GM19240 (cell line): ENCODE data around the gene CNST.
"Not testable (repeated sequence)": the region's sequence is repeated elsewhere in the genome, so short reads cannot be mapped to it uniquely, and the experiment has no call there.

ENCODE experiments used
- DNase-seq: peaks from one replicate; pipeline ENCODE4 v3.0.0; 2011; ENCODE audit warnings: low spot score; ENCODE audit not compliant: insufficient read length

Gene CNST

DNA sequence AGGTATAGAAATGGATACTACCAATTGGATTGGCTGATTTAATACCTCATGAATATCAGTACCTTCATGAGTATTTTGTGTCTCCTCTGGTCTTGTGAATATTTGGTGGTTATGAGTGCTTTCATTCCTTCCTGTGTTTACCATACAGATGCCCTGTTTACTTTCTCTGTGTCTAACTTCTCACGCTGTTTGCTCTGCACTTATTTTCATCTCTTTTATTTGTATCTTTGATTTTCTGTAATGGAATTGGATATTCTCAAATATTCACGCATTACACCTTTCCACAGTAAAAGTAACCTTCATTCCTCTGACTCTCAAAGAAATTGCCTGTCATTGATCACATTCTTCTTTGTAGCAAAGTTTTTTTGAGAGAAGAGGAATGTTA is 16.8 kb downstream of the CNST start:
- DNase-seq, result no peak

DNA sequence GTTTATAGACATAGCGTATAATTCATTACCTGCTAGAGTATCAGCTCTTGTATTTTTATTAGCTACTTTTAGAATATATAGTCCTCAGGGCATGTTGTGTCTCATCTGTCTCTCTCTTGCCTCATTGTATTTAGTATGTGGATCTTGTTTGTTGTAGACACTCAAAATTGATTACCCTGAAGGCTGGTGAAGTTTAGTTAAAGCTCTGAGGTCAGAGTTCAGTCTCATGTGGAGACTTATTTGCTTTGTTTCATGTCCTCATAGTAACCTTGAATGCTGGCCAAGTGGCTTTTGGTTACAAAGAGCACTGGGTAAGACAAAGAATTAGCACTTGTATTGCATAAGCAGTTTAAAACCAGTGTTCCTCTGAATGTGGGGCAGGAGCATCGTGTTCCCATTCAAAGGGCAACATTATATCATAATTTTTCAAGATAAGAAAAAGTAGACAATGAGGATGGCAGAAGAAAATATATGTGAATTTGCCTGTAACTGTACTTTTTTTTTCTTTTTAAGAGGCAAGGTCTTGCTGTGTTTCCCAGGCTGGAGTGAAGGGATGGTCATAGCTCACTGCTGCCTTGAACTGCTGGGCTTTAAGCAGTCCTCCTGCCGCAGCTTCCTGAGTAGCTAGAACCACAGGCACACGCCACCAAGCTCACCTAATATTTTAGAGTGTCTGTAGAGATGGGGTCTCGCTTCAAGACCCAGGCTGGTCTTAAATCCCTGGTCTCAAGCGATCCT is 17.4 kb downstream of the CNST start:
- no peak for DNase-seq

GRCh38 chr1:246587032-246587431 is 20.8 kb downstream of the CNST start:
- DNase-seq, result no peak

GRCh38 chr1:246587606-246588005 is 21.4 kb downstream of the CNST start:
- DNase-seq, result no peak

GRCh38 chr1:246588159-246588721 is 22.0 kb downstream of the CNST start:
- DNase-seq, result no peak

DNA sequence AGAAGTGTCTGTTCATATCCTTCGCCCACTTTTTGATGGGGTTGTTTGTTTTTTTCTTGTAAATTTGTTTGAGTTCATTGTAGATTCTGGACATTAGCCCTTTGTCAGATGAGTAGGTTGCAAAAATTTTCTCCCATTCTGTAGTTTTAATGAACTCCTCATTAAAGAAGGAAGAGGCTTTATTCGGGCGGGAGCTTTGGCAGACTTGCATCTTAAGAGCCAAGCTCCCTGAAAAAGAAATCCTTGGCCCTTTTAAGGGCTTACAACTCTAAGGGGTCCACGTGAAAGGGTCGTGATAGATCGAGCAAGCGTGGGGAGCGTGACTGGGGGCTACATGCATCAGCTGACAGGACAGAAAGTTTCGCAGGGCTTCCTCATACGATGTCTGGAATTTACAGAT is 23.7 kb downstream of the CNST start:
- DNase-seq, result not testable (repeated sequence)

- DNase-seq, result no peak
Observed at GRCh38 chr1:246591047-246591446, 24.8 kb downstream of the CNST start.

GRCh38 chr1:246591504-246591903 is 25.2 kb downstream of the CNST start:
- peak; percentile 47 for DNase-seq

DNA sequence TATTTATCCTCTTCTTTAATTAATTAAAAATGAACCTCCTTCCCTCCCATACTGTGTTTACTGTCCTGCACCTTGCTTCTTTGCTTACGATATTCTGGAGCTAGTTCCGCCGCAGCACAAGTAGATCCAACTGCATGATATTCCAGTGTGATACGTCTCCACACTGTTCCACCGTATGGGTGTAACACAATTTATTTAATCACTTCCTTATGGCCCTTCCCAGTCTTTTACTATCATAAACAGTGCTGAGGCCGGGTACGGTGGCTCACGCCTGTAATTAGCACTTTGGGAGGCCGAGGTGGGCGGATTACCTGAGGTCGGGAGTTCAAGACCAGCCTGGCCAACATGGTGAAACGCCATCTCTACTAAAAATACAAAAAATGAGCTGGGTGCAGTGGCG is 25.7 kb downstream of the CNST start:
- DNase-seq, result no peak

- DNase-seq, result no peak
Observed at GRCh38 chr1:246592695-246593094, 26.4 kb downstream of the CNST start.

DNA sequence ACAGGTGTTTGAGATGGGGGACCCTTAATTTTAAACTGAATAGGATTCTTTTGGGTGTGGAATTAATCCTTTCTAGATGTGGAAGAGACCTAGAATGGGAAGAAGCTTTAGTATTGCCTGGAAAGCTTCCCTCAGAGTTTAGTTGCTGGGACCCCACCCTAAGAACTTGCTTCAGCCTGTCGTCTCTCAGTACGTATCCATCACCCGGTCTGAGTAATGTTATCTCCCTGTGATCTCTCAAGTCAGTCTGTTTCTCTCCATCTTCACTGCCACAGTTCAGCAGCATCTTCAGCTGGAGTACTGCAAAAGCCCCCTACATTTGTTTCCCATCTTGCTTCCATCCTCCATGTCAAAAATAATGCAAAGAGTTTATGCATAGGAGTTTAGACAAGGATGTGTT is 28.9 kb downstream of the CNST start:
- DNase-seq, result no peak

DNA sequence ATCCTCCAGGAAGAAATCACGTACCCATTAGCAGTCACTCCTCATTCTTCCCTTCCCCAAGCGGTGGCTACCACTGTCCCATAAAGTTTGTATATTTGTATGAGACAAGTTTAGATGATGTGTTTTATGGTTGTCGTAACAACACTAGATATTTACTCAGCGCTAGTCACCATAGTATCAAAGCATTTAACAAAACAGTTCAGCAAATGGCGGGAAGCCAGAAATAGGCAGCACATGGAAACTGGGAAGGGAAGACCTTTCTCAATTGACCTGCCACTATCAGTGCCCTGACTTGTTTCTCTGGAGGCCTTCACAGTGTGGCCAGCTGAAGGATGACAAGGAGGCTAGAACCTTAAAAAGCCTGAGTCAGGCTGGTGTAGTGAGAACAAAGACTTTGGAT is 31.1 kb downstream of the CNST start:
- no peak for DNase-seq

- no peak for DNase-seq
Observed at GRCh38 chr1:246597971-246598370, 31.7 kb downstream of the CNST start.

GRCh38 chr1:246599315-246599714 is 33.1 kb downstream of the CNST start:
- DNase-seq, result no peak

- DNase-seq, result no peak
Observed at GRCh38 chr1:246600579-246600978, 34.3 kb downstream of the CNST start.

GRCh38 chr1:246602194-246602593 is 35.9 kb downstream of the CNST start:
- DNase-seq, result no peak

GRCh38 chr1:246605231-246605630 is 39.0 kb downstream of the CNST start:
- not testable (repeated sequence) for DNase-seq

DNA sequence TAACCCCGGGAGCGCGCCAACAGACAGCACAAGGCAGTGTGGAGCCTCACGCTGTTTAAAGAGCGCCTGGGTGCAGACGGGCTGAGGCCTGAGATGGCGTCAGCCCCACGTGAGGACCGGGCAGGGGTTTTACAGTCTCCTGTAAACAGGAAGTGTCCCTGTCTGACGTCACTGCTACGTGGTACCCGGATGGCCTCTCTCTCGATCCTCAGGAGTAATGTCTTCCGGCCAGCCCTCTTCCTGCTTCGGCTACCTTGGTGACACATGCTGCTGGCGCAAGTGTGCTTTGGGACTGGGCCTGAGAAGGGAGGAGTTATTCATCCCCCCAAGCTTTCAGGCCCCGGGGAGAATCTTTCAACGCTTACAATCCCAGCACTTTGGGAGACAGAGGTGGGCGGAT is 41.2 kb downstream of the CNST start:
- no peak for DNase-seq

DNA sequence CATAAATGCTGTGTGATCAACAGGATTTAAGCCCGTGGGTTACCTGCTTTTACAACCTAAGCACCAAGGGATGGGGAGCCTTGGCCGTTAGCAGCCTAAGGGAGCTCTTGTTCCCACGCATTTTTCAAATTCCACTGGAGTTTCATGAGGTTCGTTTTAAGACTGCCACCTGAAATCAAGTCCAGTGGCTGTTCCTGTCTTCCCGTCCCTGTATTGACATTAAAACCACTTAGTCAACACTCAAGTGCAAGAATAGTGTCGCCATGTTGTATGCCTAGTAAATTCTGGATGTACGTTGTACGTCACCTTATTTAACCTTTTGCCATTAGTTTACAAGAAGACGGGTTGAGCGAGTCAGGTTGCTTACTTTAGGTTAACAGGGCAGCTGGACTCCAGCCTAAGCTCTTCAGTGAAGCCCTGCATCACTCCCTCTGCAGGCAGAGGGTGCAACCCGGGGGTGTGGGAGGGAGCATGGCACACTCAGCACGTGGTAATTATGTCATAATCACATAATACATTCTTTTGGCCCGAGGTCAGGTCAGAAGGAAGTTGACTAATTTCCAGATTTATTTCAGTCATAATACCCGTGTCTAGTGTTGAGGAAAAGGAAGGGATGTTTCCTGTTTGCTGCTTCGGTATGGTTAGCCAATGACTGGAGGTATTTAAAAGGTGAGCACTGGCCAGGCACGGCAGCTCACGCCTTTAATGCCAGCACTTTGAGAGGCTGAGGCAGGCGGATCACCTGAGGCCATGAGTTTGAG is 42.5 kb downstream of the CNST start:
- DNase-seq, result no peak

GRCh38 chr1:246609632-246610031 is 43.4 kb downstream of the CNST start:
- no peak for DNase-seq

GRCh38 chr1:246613096-246613758 is 47.0 kb downstream of the CNST start:
- no peak for DNase-seq

DNA sequence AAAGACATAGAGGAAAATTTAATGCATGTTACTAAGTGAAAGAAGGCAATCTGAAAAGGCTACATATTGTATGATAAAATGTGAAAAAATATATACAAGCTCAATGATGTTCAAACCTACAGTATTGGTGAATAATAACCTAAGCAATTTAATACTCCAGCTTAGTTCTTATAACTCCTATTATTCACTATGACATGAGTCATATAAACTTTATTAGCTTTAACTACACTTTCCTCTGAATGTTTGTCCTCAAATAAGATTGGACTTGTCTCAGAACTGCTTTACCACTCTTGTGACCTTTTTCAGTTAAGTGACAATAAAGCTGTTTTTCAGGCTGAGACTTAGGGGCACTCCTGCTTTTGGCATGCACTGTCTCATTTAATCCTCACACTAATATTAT is 50.9 kb downstream of the CNST start:
- no peak for DNase-seq
